Activated CD8-positive, alpha-beta memory T cell treated with anti-CD3 and anti-CD28 coated beads, Interleukin-2, amount 10 ng/mL, durations not matched to agents 7 days and 5 days (primary cell): ENCODE results near the gene RPL36. TPM values are rescaled to one million over a fixed set of nuclear protein-coding genes. Genes with fewer than 3 reads are reported as not detected.

ENCODE experiments used
- ATAC-seq: fragments of 150-1000 bp; cut with Tn5 transposase; one replicate; pipeline ENCODE4 v1.10.0; 2021; ENCODE audit warnings: moderate library complexity
- CTCF ChIA-PET: fragments of 350-600 bp; sonication (Branson Sonifier 250); formaldehyde crosslinking; loops from one replicate; lab custom pipeline; 2021; ENCODE audit warnings: antibody characterized with exemption; lab: Charles Lee
- DNase-seq: peaks from one replicate; pipeline ENCODE4 v3.0.0-alpha.2; 2020
- H3K27ac Mint-ChIP-seq: one replicate; pipeline ENCODE4 v1.8.0; 2021; ENCODE audit warnings: mild to moderate bottlenecking, mixed read lengths
- H3K27me3 Mint-ChIP-seq: one replicate; pipeline ENCODE4 v1.8.0; 2021; ENCODE audit warnings: mixed read lengths
- H3K36me3 Mint-ChIP-seq: one replicate; pipeline ENCODE4 v1.8.0; 2021; ENCODE audit warnings: mild to moderate bottlenecking, mixed read lengths
- H3K4me1 Mint-ChIP-seq: one replicate; pipeline ENCODE4 v1.8.0; 2021; ENCODE audit warnings: mixed read lengths
- H3K4me3 Mint-ChIP-seq: one replicate; pipeline ENCODE4 v1.8.0; 2021; ENCODE audit warnings: mild to moderate bottlenecking, moderate library complexity, mixed read lengths
- H3K9me3 Mint-ChIP-seq: one replicate; pipeline ENCODE4 v1.8.0; 2022; ENCODE audit warnings: low read depth, mixed read lengths
- total RNA-seq, 2 experiments: library from RNA; stranded (reverse); gene quantifications; one replicate each; pipeline ENCODE4 v1.2.3, GENCODE V29; 2021

Gene RPL36
- total RNA-seq, 2 experiments from 2014 or later, result 976 to 1,078 TPM

- CTCF ChIA-PET, result interaction anchor here (2.3 kb wide), 1 partner anchor 13 kb away, joined by 12 read pairs; the partner anchor contains the start of gene RPL36
- ATAC-seq, result no peak
- H3K36me3 Mint-ChIP-seq, result peaks cover 11% of the 10 kb centered on the region
- H3K9me3 Mint-ChIP-seq, result no peaks in the 10 kb centered on the region
- no peak for DNase-seq
- H3K27me3 Mint-ChIP-seq, result no peaks in the 10 kb centered on the region
- no peak overlapping the region for H3K4me3 Mint-ChIP-seq
- H3K4me1 Mint-ChIP-seq, result peaks cover 18% of the 10 kb centered on the region
- no peak overlapping the region for H3K27ac Mint-ChIP-seq
Observed at GRCh38 chr19:5677580-5677979, 12.5 kb upstream of the RPL36 start.

- no peak overlapping the region for H3K4me3 Mint-ChIP-seq
- H3K27ac Mint-ChIP-seq, result no peak overlapping the region
- H3K4me1 Mint-ChIP-seq, result peaks cover 18% of the 10 kb centered on the region
- H3K36me3 Mint-ChIP-seq, result peaks cover 7% of the 10 kb centered on the region
- no peaks in the 10 kb centered on the region for H3K9me3 Mint-ChIP-seq
- CTCF ChIA-PET, result interaction anchor here (2.3 kb wide), 1 partner anchor 12 kb away, joined by 12 read pairs; the partner anchor contains the start of gene RPL36
- no peaks in the 10 kb centered on the region for H3K27me3 Mint-ChIP-seq
- ATAC-seq (no peak), DNase-seq (no peak)
Observed at GRCh38 chr19:5678071-5678718, 11.9 kb upstream of the RPL36 start.

- peaks cover 1% of the 10 kb centered on the region for H3K36me3 Mint-ChIP-seq
- CTCF ChIA-PET, result interaction anchor here (1.4 to 2.3 kb wide), 3 partner anchors 9 to 42 kb away, joined by 3 to 12 read pairs (median 4); partner anchors contain the start of gene RPL36
- no peaks in the 10 kb centered on the region for H3K9me3 Mint-ChIP-seq
- H3K4me3 Mint-ChIP-seq, result peak overlapping the region; percentile 95
- no peak for ATAC-seq
- peak overlapping the region; percentile 95 for H3K27ac Mint-ChIP-seq
- peaks cover 18% of the 10 kb centered on the region for H3K4me1 Mint-ChIP-seq
- DNase-seq, result no peak
- H3K27me3 Mint-ChIP-seq, result no peaks in the 10 kb centered on the region
Observed at GRCh38 chr19:5679289-5680083, 10.6 kb upstream of the RPL36 start.

GRCh38 chr19:5680084-5680436 is 10.0 kb upstream of the RPL36 start:
- CTCF ChIA-PET, result interaction anchor here (1.4 to 2.3 kb wide), 3 partner anchors 10 to 41 kb away, joined by 3 to 12 read pairs (median 4); partner anchors contain the start of gene RPL36
- peak overlapping the region; percentile 95 for H3K4me3 Mint-ChIP-seq
- peaks cover 1% of the 10 kb centered on the region for H3K36me3 Mint-ChIP-seq
- peaks cover 18% of the 10 kb centered on the region for H3K4me1 Mint-ChIP-seq
- no peaks in the 10 kb centered on the region for H3K9me3 Mint-ChIP-seq
- no peaks in the 10 kb centered on the region for H3K27me3 Mint-ChIP-seq
- ATAC-seq (no peak), DNase-seq (no peak)
- peak overlapping the region; percentile 95 for H3K27ac Mint-ChIP-seq

GRCh38 chr19:5680437-5681368 is 9.4 kb upstream of the RPL36 start, which contains the start of the genes HSD11B1L and MICOS13:
Gene HSD11B1L (plus strand): TSS chr19:5681027. CDS start chr19:5684833, 3,806 bp downstream.
Gene MICOS13 (minus strand): TSS chr19:5680516. CDS start chr19:5680486, 30 bp downstream.
- ATAC-seq (peak; percentile 97), DNase-seq (peak; percentile 99)
- peak within 1 kb of the TSS; percentile 95 for H3K27ac Mint-ChIP-seq
- no peaks in the 10 kb centered on the region for H3K27me3 Mint-ChIP-seq
- CTCF ChIA-PET, result interaction anchor here (1.4 to 1.6 kb wide), 2 partner anchors 10 to 41 kb away, joined by 3 to 4 read pairs; no protein-coding TSS in a partner anchor
- peak within 1 kb of the TSS; percentile 95 for H3K4me3 Mint-ChIP-seq
- H3K4me1 Mint-ChIP-seq, result peaks cover 19% of the 10 kb centered on the region
- no peaks in the 10 kb centered on the region for H3K9me3 Mint-ChIP-seq
- H3K36me3 Mint-ChIP-seq, result peaks cover 1% of the 10 kb centered on the region

GRCh38 chr19:5681391-5682106 is 8.5 kb upstream of the RPL36 start:
- DNase-seq (no peak), ATAC-seq (no peak)
- H3K4me1 Mint-ChIP-seq, result peaks cover 22% of the 10 kb centered on the region
- H3K4me3 Mint-ChIP-seq, result peak overlapping the region; percentile 60
- no peaks in the 10 kb centered on the region for H3K36me3 Mint-ChIP-seq
- peak overlapping the region; percentile 33 for H3K27ac Mint-ChIP-seq
- H3K9me3 Mint-ChIP-seq, result no peaks in the 10 kb centered on the region
- no peaks in the 10 kb centered on the region for H3K27me3 Mint-ChIP-seq
- CTCF ChIA-PET, result interaction anchor here (1.2 to 1.6 kb wide), 2 partner anchors 57 to 286 kb away, joined by 3 read pairs; no protein-coding TSS in a partner anchor

GRCh38 chr19:5682107-5682482 is 8.0 kb upstream of the RPL36 start:
- CTCF ChIA-PET, result interaction anchor here (1.2 to 1.6 kb wide), 2 partner anchors 58 to 286 kb away, joined by 3 read pairs; no protein-coding TSS in a partner anchor
- Mint-ChIP-seq H3K4me1 (peaks cover 22% of the 10 kb centered on the region), H3K27ac (no peak overlapping the region), H3K9me3 (no peaks in the 10 kb centered on the region), H3K4me3 (no peak overlapping the region), H3K27me3 (no peaks in the 10 kb centered on the region), H3K36me3 (no peaks in the 10 kb centered on the region)
- DNase-seq, result no peak
- ATAC-seq, result no peak

GRCh38 chr19:5683177-5683886 is 6.8 kb upstream of the RPL36 start:
- DNase-seq, result no peak
- Mint-ChIP-seq H3K27me3 (no peaks in the 10 kb centered on the region), H3K36me3 (no peaks in the 10 kb centered on the region), H3K4me3 (no peak overlapping the region), H3K9me3 (no peaks in the 10 kb centered on the region), H3K4me1 (peaks cover 25% of the 10 kb centered on the region), H3K27ac (no peak overlapping the region)
- no peak for ATAC-seq
- CTCF ChIA-PET, result interaction anchor here (0.6 to 1.6 kb wide), 2 partner anchors 59 to 1202 kb away, joined by 3 read pairs; no protein-coding TSS in a partner anchor

- Mint-ChIP-seq H3K27ac (no peak overlapping the region), H3K27me3 (no peaks in the 10 kb centered on the region), H3K4me1 (peaks cover 26% of the 10 kb centered on the region), H3K36me3 (no peaks in the 10 kb centered on the region), H3K4me3 (no peak overlapping the region), H3K9me3 (no peaks in the 10 kb centered on the region)
- CTCF ChIA-PET, result interaction anchor here (7.9 kb wide), 1 partner anchor 34 kb away, joined by 122 read pairs; the partner anchor contains the start of genes CATSPERD and LONP1
- DNase-seq (no peak), ATAC-seq (no peak)
Observed at GRCh38 chr19:5684694-5685430, 5.2 kb upstream of the RPL36 start.

- DNase-seq, result no peak
- CTCF ChIA-PET, result interaction anchor here (0.7 to 7.9 kb wide), 12 partner anchors 16 to 440 kb away, joined by 3 to 122 read pairs (median 6); partner anchors contain the start of genes CATSPERD, DUS3L, LONP1 and SAFB
- H3K27ac Mint-ChIP-seq, result peak overlapping the region; percentile 93
- H3K4me1 Mint-ChIP-seq, result peaks cover 26% of the 10 kb centered on the region
- H3K9me3 Mint-ChIP-seq, result no peaks in the 10 kb centered on the region
- H3K36me3 Mint-ChIP-seq, result peaks cover 10% of the 10 kb centered on the region
- H3K4me3 Mint-ChIP-seq, result peak overlapping the region; percentile 78
- H3K27me3 Mint-ChIP-seq, result no peaks in the 10 kb centered on the region
- no peak for ATAC-seq
Observed at GRCh38 chr19:5686326-5686646, 3.8 kb upstream of the RPL36 start.
